Measurements from ENCODE around the gene OR2J2. TPM values are rescaled to one million over a fixed set of nuclear protein-coding genes. Genes with fewer than 3 reads are reported as not detected.

Gene OR2J2
- total RNA-seq, 1 donor from 2014 or later = not detected

Other genes with a start within 250 kb of the OR2J2 start
- 72.9 and 83.0 TPM in 2 replicates for gene TRIM27, start 246.9 kb upstream of the OR2J2 start, total RNA-seq
- gene ZNF311, start 165.6 kb upstream of the OR2J2 start, total RNA-seq = 0.17 and 0.28 TPM in 2 replicates
- gene OR2W1, start 125.7 kb upstream of the OR2J2 start, total RNA-seq = not detected in 2 replicates
- not detected in 2 replicates for gene OR2B3, start 83.6 kb upstream of the OR2J2 start, total RNA-seq
- not detected in 2 replicates for gene OR2J1, start 71.4 kb upstream of the OR2J2 start, total RNA-seq
- not detected in 2 replicates for gene OR2J3, start 62.8 kb upstream of the OR2J2 start, total RNA-seq
- gene OR14J1, start 130.8 kb downstream of the OR2J2 start, total RNA-seq = not detected in 2 replicates
- gene OR5V1, start 198.0 kb downstream of the OR2J2 start, total RNA-seq = not detected in 2 replicates
- not detected in 2 replicates for gene OR12D3, start 204.4 kb downstream of the OR2J2 start, total RNA-seq
- not detected in 2 replicates for gene OR12D2, start 224.7 kb downstream of the OR2J2 start, total RNA-seq
- gene OR12D1, start 244.0 kb downstream of the OR2J2 start, total RNA-seq = not detected in 2 replicates

All from dermis blood vessel endothelial cell (primary cell).